HG02981 (cell line): ENCODE results near the gene MLLT10.
"Not testable (repeated sequence)": the region's sequence is repeated elsewhere in the genome, so short reads cannot be mapped to it uniquely, and the experiment has no call there.

Experiments used
- ATAC-seq: cut with Tn5 transposase; IDR thresholded peaks from one replicate; pipeline ENCODE4 v1.9.1; 2021; ENCODE audit warnings: mild to moderate bottlenecking, moderate library complexity; ENCODE audit not compliant: unreplicated experiment

Gene MLLT10

DNA sequence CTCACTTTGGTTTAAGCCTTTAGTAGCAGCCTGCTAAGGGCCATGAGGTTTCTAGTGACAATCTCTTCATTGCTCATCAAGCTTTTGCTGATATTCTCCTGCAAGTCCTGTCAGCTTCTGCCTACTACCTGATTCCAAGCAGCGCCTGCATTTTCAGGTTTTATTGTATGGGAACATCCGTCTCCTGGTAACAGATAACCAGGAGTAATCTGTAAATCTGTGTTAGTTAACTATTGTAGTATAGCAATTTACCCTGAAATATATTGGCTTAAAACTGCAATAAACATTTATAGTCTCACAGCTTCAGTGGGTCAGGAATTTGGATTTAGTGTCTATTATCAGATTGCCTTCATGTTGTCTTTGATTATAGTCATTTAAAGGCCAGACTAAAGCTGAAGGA is 94.0 kb downstream of the MLLT10 start:
- no peak for ATAC-seq

DNA sequence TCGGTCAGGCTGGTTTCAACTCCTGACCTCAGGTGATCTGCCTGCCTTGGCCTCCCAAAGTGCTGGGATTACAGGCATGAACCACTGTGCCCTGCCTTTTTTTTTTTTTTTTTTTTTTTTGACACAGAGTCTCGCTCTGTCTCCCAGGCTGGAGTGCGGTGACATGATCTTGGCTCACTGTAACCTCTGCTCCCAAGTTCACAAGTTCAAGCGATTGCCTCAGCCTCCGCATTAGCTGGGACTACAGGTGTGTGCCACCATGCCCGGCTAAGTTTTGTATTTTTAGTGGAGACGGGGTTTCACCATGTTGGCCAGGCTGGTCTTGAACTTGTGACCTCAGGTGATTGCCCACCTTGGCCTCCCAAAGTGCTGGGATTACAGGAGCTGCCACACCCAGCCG is 94.6 kb downstream of the MLLT10 start:
- ATAC-seq = not testable (repeated sequence)

DNA sequence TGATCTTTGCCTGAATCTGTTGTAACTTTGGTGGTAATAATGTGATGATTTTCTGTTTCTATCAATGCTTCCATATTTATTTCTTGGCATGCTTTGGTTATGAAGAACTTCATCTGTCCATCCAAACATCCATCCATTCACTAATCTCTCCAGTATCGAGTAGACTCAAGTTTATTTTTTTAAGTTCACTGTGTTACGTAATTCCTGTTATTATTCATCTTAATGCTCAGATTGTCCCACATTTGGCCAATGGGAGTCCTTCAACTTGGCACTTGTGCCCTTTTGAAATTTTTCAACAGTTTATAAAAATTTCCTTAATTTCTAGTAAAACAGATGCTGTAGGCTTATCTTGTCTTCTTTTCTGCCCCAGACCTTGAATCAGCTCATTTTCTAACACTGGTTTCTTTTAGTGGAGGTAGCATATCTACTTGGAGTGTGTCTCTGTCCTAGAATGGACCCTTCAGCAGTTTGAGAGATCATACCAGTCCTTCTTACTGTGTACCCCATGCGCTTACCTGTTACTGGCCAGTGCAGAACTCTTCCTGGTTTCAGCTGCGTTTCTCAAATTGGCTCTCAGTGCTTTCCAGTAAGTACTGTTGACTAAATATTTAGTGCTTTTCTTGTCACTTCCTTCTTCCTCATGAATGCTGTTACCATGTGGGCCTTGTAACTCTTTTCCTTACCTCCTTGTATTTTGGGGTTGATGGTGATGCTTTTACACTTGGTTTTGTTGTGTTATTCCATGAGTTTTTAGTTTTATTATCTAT is 100.8 kb downstream of the MLLT10 start:
- ATAC-seq = no peak

- no peak for ATAC-seq
Observed at GRCh38 chr10:21637795-21638194, 103.8 kb downstream of the MLLT10 start.

DNA sequence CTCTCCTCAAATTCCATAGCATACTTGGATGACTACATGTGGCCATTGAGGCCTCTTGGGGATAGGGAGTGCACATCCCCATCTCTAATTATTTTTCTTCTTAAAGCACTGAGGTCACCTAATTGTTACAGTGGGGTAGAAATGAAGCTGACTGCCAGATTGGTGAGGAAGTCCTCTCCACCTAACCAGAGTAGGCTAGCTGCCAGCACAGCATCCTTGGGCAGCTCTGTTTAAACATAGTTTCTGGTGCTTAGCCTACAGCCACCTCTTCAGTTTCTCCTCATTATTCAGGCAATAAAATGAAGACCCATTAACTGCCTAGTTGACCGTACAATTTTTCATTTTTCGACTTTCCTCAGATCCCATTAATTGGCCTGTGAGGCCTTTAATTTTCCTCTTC is 104.6 kb downstream of the MLLT10 start:
- no peak for ATAC-seq

GRCh38 chr10:21648040-21648439 is 114.0 kb downstream of the MLLT10 start:
- no peak for ATAC-seq

DNA sequence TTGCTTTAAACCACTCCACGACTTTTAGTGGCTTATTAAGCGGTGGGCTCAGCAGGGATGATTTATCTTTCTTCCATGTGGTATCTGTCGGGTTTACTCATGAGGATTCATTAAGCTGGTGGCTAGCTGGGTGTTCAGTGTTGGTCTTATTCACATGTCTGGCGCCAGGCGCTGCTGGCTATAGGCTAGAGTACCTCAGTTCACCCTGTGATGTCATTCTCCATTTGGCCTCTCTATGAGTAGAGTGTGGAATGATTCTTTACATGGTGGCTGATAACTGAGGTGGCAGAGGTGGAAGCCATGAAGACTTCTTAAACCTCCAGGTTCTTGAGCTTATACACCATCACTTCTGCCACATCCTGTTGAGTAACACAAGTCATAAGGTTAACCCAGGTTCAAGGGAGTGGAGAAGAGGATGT is 115.4 kb downstream of the MLLT10 start:
- no peak for ATAC-seq

GRCh38 chr10:21650353-21650752 is 116.3 kb downstream of the MLLT10 start:
- no peak for ATAC-seq

DNA sequence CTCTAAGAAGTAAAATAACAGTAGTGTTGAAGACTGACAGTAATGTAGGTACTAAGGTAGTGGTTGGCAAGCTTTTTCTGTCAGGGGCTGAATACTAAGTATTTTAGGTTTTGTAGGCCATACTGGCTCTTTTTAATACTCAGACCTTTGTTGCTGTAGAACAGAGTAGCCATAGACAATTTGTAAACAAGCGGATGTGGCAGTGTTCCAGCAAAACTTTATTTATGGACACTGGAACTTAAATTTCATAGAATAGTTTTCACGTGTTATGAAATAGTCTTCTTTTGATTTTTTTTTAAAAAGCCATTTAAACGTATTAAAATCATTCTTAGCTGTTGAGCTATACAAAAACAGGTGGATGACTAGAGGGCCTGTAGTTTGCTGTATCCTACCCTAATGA is 121.2 kb downstream of the MLLT10 start:
- no peak for ATAC-seq

DNA sequence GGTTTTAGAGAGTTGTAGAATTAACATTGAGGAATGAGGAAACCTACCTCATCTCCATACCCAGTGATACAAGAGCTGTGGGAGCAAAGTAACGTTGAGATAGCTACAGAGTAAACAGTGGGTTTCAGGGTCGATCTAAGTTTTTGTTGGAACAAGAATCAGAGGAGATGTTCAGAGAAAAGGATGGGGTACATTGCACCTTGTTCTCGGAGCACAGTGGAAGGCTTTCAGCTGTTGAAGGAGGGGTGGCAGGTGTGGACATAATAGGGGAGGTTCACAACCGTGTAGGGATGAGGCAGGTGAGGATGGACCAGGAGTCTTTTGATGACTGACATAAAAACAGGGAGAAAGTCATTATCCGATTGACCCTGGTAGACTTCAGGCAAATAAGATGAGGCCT is 121.7 kb downstream of the MLLT10 start:
- ATAC-seq = no peak

- ATAC-seq = no peak
Observed at GRCh38 chr10:21661087-21661486, 127.1 kb downstream of the MLLT10 start.

- ATAC-seq = no peak
Observed at GRCh38 chr10:21661935-21662334, 127.9 kb downstream of the MLLT10 start.

- no peak for ATAC-seq
Observed at GRCh38 chr10:21662635-21663034, 128.6 kb downstream of the MLLT10 start.

DNA sequence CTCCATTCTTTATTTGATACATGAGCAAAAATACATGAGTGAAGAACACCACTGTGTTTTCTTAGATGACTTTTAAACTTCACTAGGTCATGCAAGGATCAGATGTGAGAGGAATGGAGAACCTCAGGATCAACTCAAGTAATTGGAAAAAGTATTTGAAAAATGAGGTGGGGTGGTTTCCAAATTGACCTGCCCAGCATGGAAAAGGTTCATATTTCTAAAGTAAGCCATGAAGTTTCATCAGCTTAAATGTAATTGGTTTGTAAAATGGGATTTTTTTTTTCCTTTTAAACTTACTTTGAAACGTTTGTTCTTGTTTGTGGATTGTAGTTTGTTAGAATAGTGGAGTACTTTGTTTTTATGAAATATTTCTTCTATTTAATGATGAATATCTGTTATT is 134.8 kb downstream of the MLLT10 start:
- ATAC-seq = no peak

DNA sequence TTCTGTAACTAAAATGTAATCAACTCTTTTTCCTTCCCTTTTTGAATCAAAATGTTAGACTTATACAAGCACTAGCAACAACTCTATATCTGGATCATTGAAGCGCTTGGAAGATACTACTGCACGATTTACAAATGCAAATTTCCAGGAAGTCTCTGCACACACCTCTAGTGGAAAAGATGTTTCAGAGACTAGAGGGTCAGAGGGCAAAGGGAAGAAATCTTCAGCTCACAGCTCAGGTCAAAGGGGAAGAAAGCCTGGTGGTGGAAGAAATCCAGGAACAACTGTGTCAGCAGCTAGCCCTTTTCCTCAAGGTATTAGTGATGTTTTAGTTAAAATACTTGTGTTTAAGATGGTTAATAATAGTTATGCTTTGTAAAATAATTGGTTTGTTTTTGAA is 136.4 kb downstream of the MLLT10 start:
- ATAC-seq = no peak

DNA sequence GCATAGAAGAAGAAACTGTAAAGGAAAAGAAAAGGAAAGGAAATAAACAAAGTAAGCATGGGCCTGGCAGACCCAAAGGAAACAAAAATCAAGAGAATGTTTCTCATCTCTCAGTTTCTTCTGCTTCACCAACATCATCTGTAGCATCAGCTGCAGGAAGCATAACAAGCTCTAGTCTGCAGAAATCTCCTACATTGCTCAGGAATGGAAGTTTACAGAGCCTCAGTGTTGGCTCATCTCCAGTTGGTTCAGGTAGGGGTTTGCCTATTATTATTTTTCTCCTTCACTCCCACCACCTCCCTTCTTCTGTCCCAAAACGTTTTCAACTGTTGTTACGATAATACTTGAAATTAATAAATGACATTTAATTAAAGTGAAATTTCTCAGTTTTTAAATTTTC is 139.6 kb downstream of the MLLT10 start:
- no peak for ATAC-seq

GRCh38 chr10:21675157-21675796 is 141.2 kb downstream of the MLLT10 start:
- no peak for ATAC-seq

DNA sequence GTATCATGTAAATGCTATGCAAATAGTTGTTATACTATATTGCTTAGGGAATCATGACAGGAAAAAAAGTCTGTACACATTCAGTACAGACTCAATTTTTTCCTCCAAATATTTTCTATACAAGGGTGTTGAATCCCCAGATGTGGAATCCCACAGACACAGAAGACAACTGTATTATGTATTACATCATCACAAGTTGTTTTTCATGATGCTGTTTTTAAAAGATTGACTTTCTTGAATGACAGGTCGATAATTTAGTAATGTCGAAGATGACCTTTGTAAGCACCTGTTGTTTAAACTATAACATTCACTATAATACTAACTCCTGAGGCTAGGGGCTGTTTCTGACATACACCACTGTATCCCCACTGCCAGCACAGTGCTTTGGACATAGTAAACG is 143.5 kb downstream of the MLLT10 start:
- no peak for ATAC-seq

- no peak for ATAC-seq
Observed at GRCh38 chr10:21681156-21681555, 147.1 kb downstream of the MLLT10 start.

DNA sequence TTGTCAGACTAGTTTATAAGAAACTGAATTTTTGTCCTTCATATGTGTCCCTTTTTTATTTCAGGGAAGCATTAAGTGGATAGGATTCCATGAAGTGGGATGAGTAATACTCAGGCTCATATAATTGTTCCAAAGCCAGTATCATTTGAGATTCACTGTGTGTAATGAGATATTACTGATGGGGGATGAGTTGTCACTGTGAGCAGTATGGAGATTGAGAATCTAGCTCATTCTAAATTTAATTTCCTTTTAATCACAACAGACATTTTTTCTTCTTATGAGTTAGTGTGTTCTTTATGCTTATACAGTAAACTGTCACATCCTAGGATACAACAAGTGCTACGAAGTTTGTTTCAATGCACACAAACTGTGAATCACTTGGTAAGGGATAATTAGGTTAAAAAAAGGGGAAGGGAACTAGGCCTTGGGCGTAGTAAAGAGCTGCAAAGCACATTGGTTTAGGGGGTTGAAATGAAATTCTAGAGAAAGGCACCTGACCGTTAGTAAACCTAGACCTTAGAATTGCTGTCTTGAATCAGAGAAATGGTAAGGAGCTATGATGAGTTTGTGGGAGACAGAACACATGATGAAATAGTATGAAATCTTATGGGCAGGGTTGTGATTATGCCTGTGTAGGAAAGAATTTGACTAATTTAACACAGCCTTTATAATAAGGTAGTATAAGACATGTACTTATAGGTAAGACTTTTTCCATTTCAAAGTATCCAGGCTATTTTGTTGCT is 153.4 kb downstream of the MLLT10 start:
- ATAC-seq = no peak

DNA sequence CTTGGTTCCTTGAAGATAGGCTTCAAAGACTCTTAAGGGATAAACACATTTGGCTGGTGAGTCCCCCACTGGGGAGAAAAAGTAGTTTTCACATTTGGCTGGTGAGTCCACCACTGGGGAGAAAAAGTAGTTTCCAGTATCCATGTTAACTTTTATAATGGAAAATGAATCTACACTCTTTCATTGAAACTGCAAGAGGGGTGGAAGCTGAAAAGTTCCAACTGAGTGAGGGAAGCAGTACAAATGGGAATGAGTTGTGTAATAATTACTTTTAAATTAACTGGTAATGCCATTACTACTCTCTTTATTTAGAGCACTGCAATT is 153.9 kb downstream of the MLLT10 start:
- ATAC-seq = no peak

- ATAC-seq = no peak
Observed at GRCh38 chr10:21688870-21689269, 154.8 kb downstream of the MLLT10 start.
